Middle frontal gyrus (tissue), 1 donor: Measurements from ENCODE around the gene WFDC10A.
"Not testable (repeated sequence)": the region's sequence is repeated elsewhere in the genome, so short reads cannot be mapped to it uniquely, and the experiment has no call there.

Experiments used
- DNase-seq: peaks from one replicate; pipeline ENCODE4 v3.0.0-alpha.2; 2015; ENCODE audit warnings: low spot score; ENCODE audit errors: extremely low spot score

Gene WFDC10A

GRCh38 chr20:45647441-45648050 lies 18.0 kb downstream of the WFDC10A start:
- DNase-seq = no peak

- no peak for DNase-seq
Measured at GRCh38 chr20:45649312-45649863, 19.8 kb downstream of the WFDC10A start.

GRCh38 chr20:45651726-45652125 lies 22.2 kb downstream of the WFDC10A start:
- DNase-seq = not testable (repeated sequence)

- not testable (repeated sequence) for DNase-seq
Measured at GRCh38 chr20:45657038-45657437, 27.5 kb downstream of the WFDC10A start.

- no peak for DNase-seq
Measured at GRCh38 chr20:45670139-45670538, 40.6 kb downstream of the WFDC10A start, which contains the start of gene WFDC11. Gene WFDC11 (minus strand): TSS chr20:45670239. CDS start chr20:45650600, 19,639 bp downstream.

- no peak for DNase-seq
Measured at GRCh38 chr20:45672765-45673164, 43.2 kb downstream of the WFDC10A start.

GRCh38 chr20:45679650-45680049 lies 50.1 kb downstream of the WFDC10A start:
- DNase-seq = no peak
